Lower lobe of right lung (tissue), 2 donors: ENCODE measurements around the gene ZNG1B. TPM values are rescaled to one million over a fixed set of nuclear protein-coding genes. Genes with fewer than 3 reads are reported as not detected.
"Not testable (repeated sequence)": the region's sequence is repeated elsewhere in the genome, so short reads cannot be mapped to it uniquely, and the experiment has no call there.

Source experiments
- ATAC-seq, 2 donors: fragments of 200-7000 bp; cut with Tn5 transposase; one replicate each; pipeline ENCODE4 v1.9.1; 2020 to 2022; ENCODE audit warnings: mild to moderate bottlenecking in 2 of 2, moderate library complexity in 2 of 2
- DNase-seq: peaks from one replicate; pipeline ENCODE4 v3.0.0-alpha.2; 2020
- H3K27ac ChIP-seq: fragments of 200-600 bp; one replicate; pipeline ENCODE4 v1.8.0; 2022
- H3K27me3 ChIP-seq: fragments of 200-600 bp; one replicate; pipeline ENCODE4 v1.8.0; 2022; ENCODE audit warnings: low read depth
- H3K36me3 ChIP-seq: fragments of 200-600 bp; one replicate; pipeline ENCODE4 v1.8.0; 2022; ENCODE audit warnings: mild to moderate bottlenecking
- H3K4me1 ChIP-seq: fragments of 200-600 bp; one replicate; pipeline ENCODE4 v1.8.0; 2022
- H3K4me3 ChIP-seq: fragments of 200-600 bp; one replicate; pipeline ENCODE4 v1.8.0; 2022; ENCODE audit warnings: mild to moderate bottlenecking
- H3K9me3 ChIP-seq: fragments of 200-600 bp; one replicate; pipeline ENCODE4 v1.8.0; 2022
- intact Hi-C: fragments of 100-400 bp; cut with DNase I; formaldehyde crosslinking; loops from one replicate; pipeline ENCODE4 v1.11.0; 2022
- long read RNA-seq: library from polyadenylated mRNA; unstranded; transcript quantifications from one replicate; pipeline ENCODE4 v2.0.0, GENCODE V29; 2021
- total RNA-seq: library from RNA; stranded (reverse); fragmentation: NEBNext Ultra II Directional; extraction: Animal tissue kit (Norgen Biotek cat#: 25700); gene quantifications from one replicate; pipeline ENCODE4 v1.2.1, GENCODE V29; 2021
- TF ChIP-seq, protein P1 (sequence below): fragments of 200-600 bp; IDR thresholded peaks from one replicate; pipeline ENCODE4 v1.8.0; 2022; ENCODE audit warnings: antibody characterized with exemption, mild to moderate bottlenecking
- donor health status: DM: no; HTN: yes; CAD: no; lungs with severe emphysema.

Gene ZNG1B
- 32.0 TPM for total RNA-seq
- long read RNA-seq, transcript CBWD2-201 (15 exons, 1,812 nt), result major isoform, 33 of 57 reads
- long read RNA-seq, transcript CBWD2-202 (16 exons, 1,740 nt), result minor isoform, 8 of 57 reads
- long read RNA-seq, partial matches to known transcripts, result 2 of 57 reads
- long read RNA-seq, other reads (novel, unspliced or antisense), result 10 of 57 reads

DNA sequence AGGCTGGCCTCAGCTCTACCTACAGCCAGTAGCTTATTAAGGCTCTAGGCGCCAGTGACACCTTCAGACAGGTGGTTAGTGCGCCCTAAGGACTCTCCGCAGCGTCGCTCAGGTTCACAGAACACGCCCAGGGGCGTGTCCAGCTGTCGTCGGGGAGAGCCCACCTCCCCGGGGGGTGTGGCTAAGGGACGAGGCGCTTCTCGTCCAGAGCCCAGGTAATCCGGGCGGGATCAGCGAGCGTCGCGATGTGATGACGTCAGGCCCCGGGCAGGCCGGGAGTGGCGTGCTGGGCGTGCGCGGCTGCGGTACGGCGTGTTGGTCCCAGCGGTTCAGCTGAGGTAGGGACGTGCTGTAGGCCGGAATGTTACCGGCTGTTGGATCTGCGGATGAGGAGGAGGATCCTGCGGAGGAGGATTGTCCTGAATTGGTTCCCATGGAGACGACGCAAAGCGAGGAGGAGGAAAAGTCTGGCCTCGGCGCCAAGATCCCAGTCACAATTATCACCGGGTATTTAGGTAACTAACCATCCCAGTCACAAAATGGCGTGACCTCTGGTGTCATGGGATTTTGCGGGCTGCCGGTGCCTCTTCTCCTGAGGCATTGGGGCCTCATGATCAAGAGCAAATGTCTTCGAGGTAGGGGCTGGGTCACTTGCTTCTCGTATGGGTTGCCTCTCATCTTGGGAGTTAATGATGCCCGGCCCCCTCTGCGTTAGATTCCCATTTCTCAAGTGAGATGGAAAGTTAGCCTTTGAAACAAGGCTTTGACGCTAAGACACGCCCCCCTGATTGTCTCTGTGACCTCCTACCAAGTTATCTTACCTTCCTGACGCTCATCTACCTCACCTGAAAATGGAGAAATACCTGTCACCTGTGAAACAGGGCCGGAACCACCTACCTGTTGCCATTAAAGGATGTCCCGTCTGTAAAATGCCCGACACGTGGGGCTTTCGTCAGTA is at the start of gene ZNG1B:
Gene ZNG1B (plus strand): TSS at position 184 of the 958 bp plus-strand sequence. CDS start 178 bp downstream, at position 362.
- DNase-seq, result peak; percentile 89
- H3K9me3 ChIP-seq, H3K27me3 ChIP-seq, intact Hi-C loops, H3K4me1 ChIP-seq, H3K36me3 ChIP-seq, ATAC-seq: not testable (repeated sequence)
- peak within 1 kb of the TSS; percentile 57 for H3K4me3 ChIP-seq
- H3K27ac ChIP-seq, result peak within 1 kb of the TSS; percentile 80

DNA sequence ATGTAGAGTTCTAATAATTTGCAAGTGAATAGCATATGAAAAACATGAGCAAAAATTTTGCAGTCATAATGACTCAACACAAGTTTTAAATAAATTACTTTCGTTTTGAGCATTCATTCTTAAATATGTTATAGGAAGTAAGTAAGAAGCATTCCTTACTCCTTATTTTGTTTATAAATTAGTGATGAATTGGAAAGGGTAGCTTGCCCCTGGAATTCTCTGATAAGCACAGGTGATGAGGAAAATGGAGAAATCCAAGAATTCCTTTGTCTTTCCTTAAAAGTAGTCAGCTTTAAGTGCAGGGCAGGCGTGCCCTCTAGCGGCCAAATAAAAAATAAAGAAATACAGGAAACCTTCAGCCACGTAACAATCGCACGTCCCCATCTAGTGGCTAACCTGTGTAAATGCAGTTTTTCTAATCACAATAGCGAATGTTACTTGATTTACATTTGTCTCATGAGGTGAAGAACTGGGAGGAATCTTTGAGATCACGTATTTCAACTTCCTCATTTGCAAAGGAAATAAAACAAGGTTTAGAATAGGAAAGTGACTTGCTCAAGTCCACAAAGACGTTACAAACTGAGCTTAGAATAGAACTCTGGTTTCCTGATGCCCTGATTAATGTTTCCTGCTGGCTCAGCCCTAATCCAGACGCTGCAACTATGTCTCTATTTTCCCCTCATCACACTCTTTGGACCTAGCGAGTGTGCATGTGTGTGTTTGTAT is 47.2 kb upstream of the ZNG1B start:
- intact Hi-C loops, result no loop called here
- peak overlapping the region; percentile 35 for H3K4me3 ChIP-seq
- H3K27ac ChIP-seq, result peak overlapping the region; percentile 44
- DNase-seq (no peak), ATAC-seq (peak; percentile 91 to 96)
- no peaks in the 10 kb centered on the region for H3K27me3 ChIP-seq
- no peaks in the 10 kb centered on the region for H3K36me3 ChIP-seq
- TF ChIP-seq, protein P1, sequence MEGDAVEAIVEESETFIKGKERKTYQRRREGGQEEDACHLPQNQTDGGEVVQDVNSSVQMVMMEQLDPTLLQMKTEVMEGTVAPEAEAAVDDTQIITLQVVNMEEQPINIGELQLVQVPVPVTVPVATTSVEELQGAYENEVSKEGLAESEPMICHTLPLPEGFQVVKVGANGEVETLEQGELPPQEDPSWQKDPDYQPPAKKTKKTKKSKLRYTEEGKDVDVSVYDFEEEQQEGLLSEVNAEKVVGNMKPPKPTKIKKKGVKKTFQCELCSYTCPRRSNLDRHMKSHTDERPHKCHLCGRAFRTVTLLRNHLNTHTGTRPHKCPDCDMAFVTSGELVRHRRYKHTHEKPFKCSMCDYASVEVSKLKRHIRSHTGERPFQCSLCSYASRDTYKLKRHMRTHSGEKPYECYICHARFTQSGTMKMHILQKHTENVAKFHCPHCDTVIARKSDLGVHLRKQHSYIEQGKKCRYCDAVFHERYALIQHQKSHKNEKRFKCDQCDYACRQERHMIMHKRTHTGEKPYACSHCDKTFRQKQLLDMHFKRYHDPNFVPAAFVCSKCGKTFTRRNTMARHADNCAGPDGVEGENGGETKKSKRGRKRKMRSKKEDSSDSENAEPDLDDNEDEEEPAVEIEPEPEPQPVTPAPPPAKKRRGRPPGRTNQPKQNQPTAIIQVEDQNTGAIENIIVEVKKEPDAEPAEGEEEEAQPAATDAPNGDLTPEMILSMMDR, result peak; percentile 76
- no peaks in the 10 kb centered on the region for H3K9me3 ChIP-seq
- peaks cover 4% of the 10 kb centered on the region for H3K4me1 ChIP-seq

DNA sequence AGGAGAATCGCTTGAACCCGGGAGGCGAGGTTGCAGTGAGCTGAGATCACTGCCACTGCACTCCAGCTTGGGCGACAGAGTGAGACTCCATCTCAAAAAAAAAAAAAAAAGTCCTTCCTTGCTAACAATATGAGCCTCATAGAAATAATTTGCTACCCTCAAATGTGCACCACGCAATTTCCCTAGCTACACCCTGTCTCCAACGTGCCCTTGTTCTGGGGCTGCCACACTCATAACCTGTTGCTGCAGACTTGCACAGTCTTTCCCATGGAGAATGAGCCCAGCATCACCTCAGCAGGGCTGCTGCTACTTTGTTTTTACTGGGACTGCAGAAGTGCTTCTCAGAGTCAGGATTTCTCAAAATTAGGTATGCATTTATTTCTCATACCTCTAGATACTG is 46.4 kb upstream of the ZNG1B start:
- H3K4me3 ChIP-seq, result no peak overlapping the region
- TF ChIP-seq, protein P1, result no peak
- no peaks in the 10 kb centered on the region for H3K36me3 ChIP-seq
- ATAC-seq (peak; percentile 21 to 23), DNase-seq (no peak)
- H3K9me3 ChIP-seq, result no peaks in the 10 kb centered on the region
- no peaks in the 10 kb centered on the region for H3K27me3 ChIP-seq
- peaks cover 4% of the 10 kb centered on the region for H3K4me1 ChIP-seq
- no peak overlapping the region for H3K27ac ChIP-seq
- intact Hi-C loops, result no loop called here

DNA sequence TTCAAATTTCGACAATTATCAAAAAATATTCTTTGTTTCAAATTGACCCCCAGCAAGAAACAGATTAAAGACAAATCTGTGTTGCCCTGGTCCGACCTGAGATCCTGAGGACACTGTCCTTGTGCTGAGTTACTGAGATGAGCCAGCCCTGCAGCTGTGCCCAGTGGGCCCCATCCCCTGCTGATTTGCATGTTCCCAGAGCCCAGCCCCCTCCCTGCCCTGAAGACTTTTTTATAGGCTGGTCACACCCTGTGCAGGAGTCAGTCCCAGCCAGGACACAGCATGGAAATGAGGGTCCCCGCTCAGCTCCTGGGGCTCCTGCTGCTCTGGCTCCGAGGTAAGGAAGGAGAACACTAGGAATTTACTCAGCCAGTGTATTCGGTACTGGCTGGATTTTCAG is 31.4 kb upstream of the ZNG1B start:
- Histone ChIP-seq H3K27ac (no peak overlapping the region), H3K27me3 (no peaks in the 10 kb centered on the region), H3K36me3 (no peaks in the 10 kb centered on the region), H3K4me1 (no peaks in the 10 kb centered on the region), H3K9me3 (no peaks in the 10 kb centered on the region), H3K4me3 (no peak overlapping the region)
- intact Hi-C loops, result no loop called here
- DNase-seq (no peak), ATAC-seq (no peak)
- TF ChIP-seq, protein P1, result no peak

DNA sequence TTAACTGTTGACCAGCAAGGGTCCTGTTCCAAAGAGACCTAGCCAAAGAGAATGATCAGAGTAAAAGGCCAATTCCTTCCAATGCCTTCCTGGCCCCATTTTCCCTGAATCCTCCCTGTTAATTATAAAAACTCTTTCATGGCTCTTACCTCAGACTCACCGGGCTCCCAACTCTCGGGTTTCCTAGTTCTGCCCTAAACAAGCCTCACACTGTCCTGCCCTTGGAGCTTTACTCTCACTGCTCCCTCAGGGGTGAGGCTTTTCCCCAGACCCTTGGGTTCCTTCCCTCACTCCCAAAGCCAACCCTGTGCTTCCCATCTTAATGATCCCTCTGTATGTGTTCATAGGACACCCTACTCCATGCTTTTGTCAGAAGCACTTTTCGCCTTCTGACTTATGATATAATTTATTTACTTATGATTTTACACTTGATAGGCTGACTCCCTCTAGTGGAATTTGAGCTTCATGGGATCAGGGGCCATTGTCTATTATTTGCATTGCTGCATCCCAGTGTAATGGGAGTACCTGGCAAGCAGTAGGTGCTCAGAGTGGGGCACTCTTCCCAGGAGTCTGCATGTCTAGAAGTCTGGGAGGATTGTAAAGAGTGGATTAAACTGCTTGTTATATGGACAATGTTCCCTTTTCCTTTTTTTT is 29.9 kb upstream of the ZNG1B start:
- H3K27ac ChIP-seq, result no peak overlapping the region
- no peaks in the 10 kb centered on the region for H3K27me3 ChIP-seq
- TF ChIP-seq, protein P1, result peak; percentile 26
- H3K4me3 ChIP-seq, result no peak overlapping the region
- no peaks in the 10 kb centered on the region for H3K36me3 ChIP-seq
- ATAC-seq (no peak), DNase-seq (no peak)
- H3K9me3 ChIP-seq, result no peaks in the 10 kb centered on the region
- intact Hi-C loops, result no loop called here
- H3K4me1 ChIP-seq, result no peaks in the 10 kb centered on the region

DNA sequence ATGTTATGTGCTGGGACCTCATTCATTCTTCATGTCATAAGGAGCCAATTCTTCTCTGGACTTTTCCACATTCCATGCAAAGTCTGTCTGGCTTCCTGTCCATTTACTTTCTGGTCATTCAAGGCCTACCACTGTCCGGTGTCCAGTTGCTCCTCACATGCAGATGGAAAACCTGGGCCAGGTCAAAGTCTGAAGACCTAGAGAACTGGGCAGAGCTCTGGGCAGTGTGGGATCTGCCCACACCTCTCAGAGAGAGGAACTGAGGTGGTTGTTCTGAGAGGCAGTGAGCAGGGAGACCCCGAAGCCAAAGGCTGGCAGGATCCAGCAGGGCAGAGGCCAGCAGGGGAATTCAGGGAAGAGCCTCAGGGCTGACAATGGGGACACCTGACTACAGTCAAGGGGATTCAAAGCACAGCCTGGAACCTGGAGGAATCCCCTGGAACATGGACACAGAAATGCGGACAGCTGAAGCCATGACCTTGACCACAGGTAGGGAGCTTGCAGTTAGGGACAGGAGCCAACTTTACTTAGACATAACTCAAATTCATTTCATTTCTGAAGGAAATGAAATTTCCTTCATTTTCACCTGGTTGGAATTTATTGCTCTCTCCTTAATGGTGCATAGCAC is 25.7 kb upstream of the ZNG1B start:
- H3K4me3 ChIP-seq, H3K27ac ChIP-seq, DNase-seq, H3K4me1 ChIP-seq, H3K9me3 ChIP-seq, intact Hi-C loops, H3K27me3 ChIP-seq, H3K36me3 ChIP-seq: not testable (repeated sequence)
- peak in 1 of 2 donors; percentile 25 for ATAC-seq

DNA sequence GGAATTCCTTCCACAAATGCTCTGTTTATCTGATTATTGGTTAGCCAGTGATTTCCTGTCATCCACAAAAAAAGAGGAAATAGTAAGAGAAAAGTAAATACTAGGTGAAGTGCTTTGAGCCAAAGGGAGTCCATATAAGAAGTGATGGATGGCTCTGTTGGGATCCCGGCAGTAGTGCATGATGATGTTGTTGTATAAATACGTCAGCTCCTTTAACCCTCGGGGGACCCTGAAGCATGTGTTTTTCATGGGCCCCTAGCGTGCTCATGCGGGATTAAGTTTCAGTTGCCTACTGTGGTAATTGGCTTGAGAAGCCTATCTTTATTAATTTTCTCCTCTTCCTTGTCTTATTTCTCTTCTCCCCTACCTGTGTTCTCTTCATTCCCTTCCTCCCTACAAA is 24.7 kb upstream of the ZNG1B start:
- H3K9me3 ChIP-seq, H3K4me1 ChIP-seq, DNase-seq, H3K27me3 ChIP-seq, H3K36me3 ChIP-seq, intact Hi-C loops, H3K27ac ChIP-seq, H3K4me3 ChIP-seq, ATAC-seq: not testable (repeated sequence)

DNA sequence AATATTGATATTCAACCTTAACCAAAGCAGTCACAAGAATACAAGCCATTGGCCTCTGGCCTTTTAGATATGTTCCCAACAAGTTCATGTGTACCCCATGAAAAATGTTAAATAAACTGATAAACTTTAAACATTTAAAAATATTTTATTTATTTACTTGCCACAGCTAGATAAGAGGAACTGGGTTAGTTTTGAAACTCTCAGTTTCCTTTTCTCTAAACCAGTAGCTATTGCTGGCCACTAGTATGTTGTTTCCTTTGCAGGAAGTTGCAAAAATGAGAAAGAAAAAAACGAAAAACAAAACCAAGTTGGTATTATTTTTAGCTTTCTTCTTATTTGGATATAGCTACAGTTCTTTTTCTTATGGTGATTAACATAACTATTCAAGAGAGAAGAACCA is 5.7 kb upstream of the ZNG1B start:
- H3K27ac ChIP-seq, H3K36me3 ChIP-seq, DNase-seq, H3K27me3 ChIP-seq, ATAC-seq, intact Hi-C loops, H3K4me3 ChIP-seq, H3K4me1 ChIP-seq, H3K9me3 ChIP-seq: not testable (repeated sequence)
